Heart right ventricle (tissue), 16 donors: ENCODE results near the gene NEDD4L. TPM values are rescaled to one million over a fixed set of nuclear protein-coding genes. Genes with fewer than 3 reads are reported as not detected.

Source experiments
- ATAC-seq, 8 donors: fragments of 200-7000 bp; cut with Tn5 transposase; one replicate each; pipeline ENCODE4 v1.9.1; 2020; ENCODE audit warnings: mild to moderate bottlenecking in 8 of 8, moderate library complexity in 8 of 8, moderate number of reproducible peaks in 1 of 8
- DNase-seq, 2 donors: peaks; one replicate each; pipeline ENCODE4 v3.0.0-alpha.2; 2020
- H3K27ac ChIP-seq, 10 donors: fragments of 200-600 bp; sonication (generic) in 2 of 10; one replicate each; pipeline versions ENCODE4 v1.5.0 to v1.8.0; 2020 to 2022; ENCODE audit warnings: mild to moderate bottlenecking in 3 of 10
- H3K27me3 ChIP-seq, 7 donors: fragments of 200-600 bp; one replicate each; pipeline ENCODE4 v1.8.0; 2021 to 2022; ENCODE audit warnings: mild to moderate bottlenecking in 2 of 7
- H3K36me3 ChIP-seq, 9 donors: fragments of 200-600 bp; sonication (generic) in 1 of 9; one replicate each; pipeline versions ENCODE4 v1.5.0 to v1.8.0; 2020 to 2022; ENCODE audit warnings: mild to moderate bottlenecking in 2 of 9
- H3K4me1 ChIP-seq, 9 donors: fragments of 200-600 bp; sonication (generic) in 1 of 9; one replicate each; pipeline versions ENCODE4 v1.5.0 to v1.8.0; 2020 to 2022; ENCODE audit warnings: mild to moderate bottlenecking in 4 of 9
- H3K4me3 ChIP-seq, 10 donors: fragments of 200-600 bp; sonication (generic) in 2 of 10; one replicate each; pipeline versions ENCODE4 v1.5.0 to v1.8.0; 2020 to 2022; ENCODE audit warnings: mild to moderate bottlenecking in 7 of 10, moderate library complexity in 2 of 10
- H3K9me3 ChIP-seq, 11 donors: fragments of 200-600 bp in 10 of 11; sonication (generic) in 2 of 11; one replicate each; pipeline versions ENCODE4 v1.5.0 to v1.8.0; 2013 to 2022; ENCODE audit warnings: mild to moderate bottlenecking in 2 of 11, control low read depth in 1 of 11, moderate library complexity in 1 of 11
- WGBS, 2 donors: extraction: QIAGEN DNeasy Blood & Tissue Kit; methylation state at CpG; one replicate each; pipeline ENCODE4 v1.1.7; 2013; ENCODE audit warnings: inconsistent platforms in 1 of 2; 5-methylcytosine and 5-hydroxymethylcytosine counted together
- intact Hi-C, 10 donors: fragments of 100-400 bp; cut with DNase I; formaldehyde crosslinking; loops; one replicate each; pipeline versions ENCODE4 v1.11.1 to v1.14.2; 2022
- polyA plus RNA-seq, 2 donors: library from polyadenylated mRNA; stranded (reverse); fragments of 200-250 nt; gene quantifications; one replicate each; pipeline ENCODE4 v1.2.3, GENCODE V29; 2013
- total RNA-seq, 10 donors: library from RNA; stranded (reverse); fragmentation: NEBNext Ultra II Directional in 3 of 10; extraction: Animal tissue kit (Norgen Biotek cat#: 25700) in 3 of 10; gene quantifications; one replicate each; pipeline versions ENCODE4 v1.2.1 to v1.2.4, GENCODE V29; 2021 to 2023
- TF ChIP-seq, protein P1 (sequence below), 9 donors: fragments of 200-600 bp; sonication (generic) in 2 of 9; IDR thresholded peaks; one replicate each; pipeline versions ENCODE4 v1.5.0 to v1.8.0; 2021 to 2022; ENCODE audit warnings: antibody characterized with exemption in 9 of 9, mild to moderate bottlenecking in 5 of 9, moderate library complexity in 1 of 9
- donor health status: Arrhythmogenic right ventricular cardiomyopathy.
- donor health status: ischemic (EF 13 %, LVEDD 7.1; RV severe dilation, severe dysfunction).
- donor health status: healthy with polysubstance abuse.
- donor health status: DM: no; HTN: yes; CAD: no.
- donor health status: DM: no; HTN: no; CAD: no.
- donor health status: ischemic (EF 25% LVEDD 6.9; RV normal size, moderate dysfunction).
- donor health status: ischemic (EF 25% LVEDD 5.7; RV mildly dilated, moderate dysfunction).
- donor health status: healthy.
- donor health status: DM: yes; HTN: yes; CAD: no.
- donor health status: Ischemic cardiomyopathy.
- donor health status: ischemic (EF 35%, LVEDD 5.7; RV mildly dilated, moderate dysfunction).
- donor health status: nonischemic (EF 11% LVEDD 7.7; RV severe dilation, severe dysfunction).
- donor health status: DM: yes; HTN: yes; CAD: no.
- donor health status: PGD.
- donor health status: ischemic (EF 29% LVEDD 5.4; RV normal size, mild dysfunction).
- donor health status: nonischemic (EF 23%, LVEDD 6.1; RV moderate dilation, normal function).

NEDD4L gene
- total and polyA plus RNA-seq, 12 donors = 9.6 to 67.1 (median 49.4) TPM

DNA sequence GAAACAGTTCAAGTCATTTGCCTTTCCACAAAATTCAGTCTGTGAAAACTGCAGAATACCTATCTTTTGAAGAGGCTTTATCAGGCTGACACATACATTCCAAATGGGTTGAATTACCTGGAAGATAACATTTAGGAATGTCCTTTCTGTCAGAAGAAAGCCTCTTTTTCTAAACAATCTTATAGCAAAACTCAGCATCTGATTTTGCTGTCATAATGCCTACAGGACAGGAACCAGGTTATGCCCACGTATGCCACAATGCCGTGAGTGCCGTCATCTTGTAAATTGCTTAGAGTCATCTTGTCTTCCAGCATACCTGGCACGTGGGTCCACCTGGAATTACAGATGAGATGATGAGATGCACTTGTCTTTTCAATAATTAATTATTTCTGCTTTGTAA is 309.6 kb downstream of the NEDD4L start:
- WGBS, 2 donors = 94 to 96% methylated on average over 4 of the region's 4 CpGs
- Histone ChIP-seq H3K4me3 (no peak overlapping the region), H3K4me1 (no peaks in the 10 kb centered on the region), H3K9me3 (no peaks in the 10 kb centered on the region), H3K27ac (no peak overlapping the region), H3K36me3 (peaks cover 0 to 89% (median 13%) of the 10 kb centered on the region in 9 donors), H3K27me3 (no peaks in the 10 kb centered on the region)
- ATAC-seq = no peak
- intact Hi-C loops = no loop called here
- TF ChIP-seq, protein P1, sequence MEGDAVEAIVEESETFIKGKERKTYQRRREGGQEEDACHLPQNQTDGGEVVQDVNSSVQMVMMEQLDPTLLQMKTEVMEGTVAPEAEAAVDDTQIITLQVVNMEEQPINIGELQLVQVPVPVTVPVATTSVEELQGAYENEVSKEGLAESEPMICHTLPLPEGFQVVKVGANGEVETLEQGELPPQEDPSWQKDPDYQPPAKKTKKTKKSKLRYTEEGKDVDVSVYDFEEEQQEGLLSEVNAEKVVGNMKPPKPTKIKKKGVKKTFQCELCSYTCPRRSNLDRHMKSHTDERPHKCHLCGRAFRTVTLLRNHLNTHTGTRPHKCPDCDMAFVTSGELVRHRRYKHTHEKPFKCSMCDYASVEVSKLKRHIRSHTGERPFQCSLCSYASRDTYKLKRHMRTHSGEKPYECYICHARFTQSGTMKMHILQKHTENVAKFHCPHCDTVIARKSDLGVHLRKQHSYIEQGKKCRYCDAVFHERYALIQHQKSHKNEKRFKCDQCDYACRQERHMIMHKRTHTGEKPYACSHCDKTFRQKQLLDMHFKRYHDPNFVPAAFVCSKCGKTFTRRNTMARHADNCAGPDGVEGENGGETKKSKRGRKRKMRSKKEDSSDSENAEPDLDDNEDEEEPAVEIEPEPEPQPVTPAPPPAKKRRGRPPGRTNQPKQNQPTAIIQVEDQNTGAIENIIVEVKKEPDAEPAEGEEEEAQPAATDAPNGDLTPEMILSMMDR (IDR thresholded peaks at IDR 0.05) = no peak
- no peak for DNase-seq

DNA sequence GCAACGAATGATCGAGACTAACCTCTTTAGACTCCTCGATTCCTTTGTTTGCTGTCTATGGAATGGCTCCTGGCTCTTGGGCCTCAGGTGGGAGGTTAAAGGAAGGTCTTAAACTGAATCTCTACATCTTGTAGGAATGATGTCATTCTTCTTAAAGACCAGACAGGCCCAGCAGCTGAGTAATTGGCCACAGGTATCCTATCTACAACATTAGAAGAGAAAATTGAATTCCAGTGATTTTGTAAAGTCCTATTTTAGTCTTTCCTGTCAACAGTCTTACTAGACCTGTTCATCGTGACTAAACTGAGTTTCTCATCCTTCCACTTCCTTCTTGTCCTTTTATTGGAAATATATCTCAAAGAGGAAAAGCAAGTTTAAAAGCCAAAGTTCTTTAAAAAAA is 310.0 kb downstream of the NEDD4L start:
- TF ChIP-seq, protein P1 (IDR thresholded peaks at IDR 0.05) = no peak
- no peak for DNase-seq
- Histone ChIP-seq H3K27ac (no peak overlapping the region), H3K9me3 (no peaks in the 10 kb centered on the region), H3K4me1 (no peaks in the 10 kb centered on the region), H3K36me3 (peaks cover 0 to 89% (median 13%) of the 10 kb centered on the region in 9 donors), H3K4me3 (no peak overlapping the region), H3K27me3 (no peaks in the 10 kb centered on the region)
- no peak for ATAC-seq
- intact Hi-C loops = no loop called here
- 90 to 95% methylated on average over 4 of the region's 4 CpGs for WGBS, 2 donors

GRCh38 chr18:58354791-58355190 is 310.8 kb downstream of the NEDD4L start:
- no peak overlapping the region for H3K4me3 ChIP-seq
- no peak overlapping the region for H3K27ac ChIP-seq
- no peaks in the 10 kb centered on the region for H3K27me3 ChIP-seq
- peaks cover 0 to 88% (median 13%) of the 10 kb centered on the region in 9 donors for H3K36me3 ChIP-seq
- ATAC-seq = peak in 1 of 8 donors; percentile 38
- TF ChIP-seq, protein P1 (IDR thresholded peaks at IDR 0.05) = no peak
- no peaks in the 10 kb centered on the region for H3K9me3 ChIP-seq
- WGBS, 2 donors = 89 to 94% methylated on average over 10 of the region's 10 CpGs
- peaks cover 0 to 2% (median 0%) of the 10 kb centered on the region in 9 donors for H3K4me1 ChIP-seq
- no peak for DNase-seq
- intact Hi-C loops = no loop called here

GRCh38 chr18:58355243-58355642 is 311.2 kb downstream of the NEDD4L start:
- Histone ChIP-seq H3K36me3 (peaks cover 0 to 83% (median 13%) of the 10 kb centered on the region in 9 donors), H3K4me1 (peaks cover 0 to 4% (median 0%) of the 10 kb centered on the region in 9 donors), H3K27ac (no peak overlapping the region), H3K9me3 (no peaks in the 10 kb centered on the region), H3K27me3 (no peaks in the 10 kb centered on the region), H3K4me3 (no peak overlapping the region)
- TF ChIP-seq, protein P1 (IDR thresholded peaks at IDR 0.05) = no peak
- intact Hi-C loops = no loop called here
- DNase-seq = no peak
- no peak for ATAC-seq
- 93 to 95% methylated on average over 8 of the region's 8 CpGs for WGBS, 2 donors
